ENCODE data around the gene LPAR2.
"Not testable (repeated sequence)": the region's sequence is repeated elsewhere in the genome, so short reads cannot be mapped to it uniquely, and the experiment has no call there.

The LPAR2 gene

GRCh38 chr19:19630062-19630414 is 2.0 kb upstream of the LPAR2 start:
- no peak for DNase-seq

GRCh38 chr19:19628501-19629134 is 598 bp upstream of the LPAR2 start:
- no peak for DNase-seq

DNA sequence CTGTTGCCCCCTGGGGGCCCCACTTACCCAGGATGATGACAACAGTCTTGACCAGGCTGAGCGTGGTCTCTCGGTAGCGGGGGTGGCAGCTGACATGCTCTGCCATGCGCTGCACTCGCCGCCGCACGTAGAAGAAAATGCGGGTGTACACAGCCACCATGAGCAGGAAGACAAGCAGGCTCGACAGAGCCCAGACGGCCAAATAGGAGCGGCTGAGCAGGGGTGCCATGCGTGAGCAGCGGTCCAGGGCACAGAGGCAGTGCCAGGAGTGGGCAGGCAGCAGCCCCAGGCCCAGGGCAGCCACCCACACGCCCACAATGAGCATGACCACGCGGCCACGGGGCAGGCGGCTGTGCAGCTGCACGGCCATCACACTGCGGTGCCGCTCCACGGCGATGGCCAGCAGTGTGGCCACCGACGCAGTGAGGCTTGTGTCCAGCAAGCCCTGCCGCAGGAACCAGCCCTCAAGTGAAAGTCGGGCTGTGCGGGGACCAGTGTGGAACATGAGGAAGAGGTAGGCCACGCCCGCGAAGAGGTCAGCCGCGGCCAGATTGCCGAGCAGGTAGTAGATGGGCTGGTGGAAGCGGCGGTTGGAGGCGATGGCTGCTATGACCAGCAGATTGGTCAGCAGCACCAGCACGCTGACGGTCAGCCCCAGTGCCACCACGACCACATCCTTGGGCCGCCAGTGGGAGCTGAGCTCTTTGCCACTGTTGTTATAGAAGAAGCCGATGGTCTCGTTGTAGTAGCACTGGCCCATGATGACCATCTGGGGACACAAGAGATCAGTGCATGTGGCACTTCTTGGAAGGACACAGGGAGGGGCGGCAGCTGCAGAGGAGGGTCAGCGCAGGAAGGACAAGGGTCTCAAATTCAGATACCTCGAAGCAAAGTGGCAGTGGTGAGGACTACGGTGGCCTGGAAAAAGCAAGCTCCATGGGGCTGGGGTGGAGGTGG is 1.2 kb downstream of the LPAR2 start:
- no peak for DNase-seq

- DNase-seq = no peak
Observed at GRCh38 chr19:19624032-19624570, 3.9 kb downstream of the LPAR2 start.

GRCh38 chr19:19623383-19623782 is 4.6 kb downstream of the LPAR2 start:
- no peak for DNase-seq

- DNase-seq = no peak
Observed at GRCh38 chr19:19619849-19620210, 8.2 kb downstream of the LPAR2 start.

DNA sequence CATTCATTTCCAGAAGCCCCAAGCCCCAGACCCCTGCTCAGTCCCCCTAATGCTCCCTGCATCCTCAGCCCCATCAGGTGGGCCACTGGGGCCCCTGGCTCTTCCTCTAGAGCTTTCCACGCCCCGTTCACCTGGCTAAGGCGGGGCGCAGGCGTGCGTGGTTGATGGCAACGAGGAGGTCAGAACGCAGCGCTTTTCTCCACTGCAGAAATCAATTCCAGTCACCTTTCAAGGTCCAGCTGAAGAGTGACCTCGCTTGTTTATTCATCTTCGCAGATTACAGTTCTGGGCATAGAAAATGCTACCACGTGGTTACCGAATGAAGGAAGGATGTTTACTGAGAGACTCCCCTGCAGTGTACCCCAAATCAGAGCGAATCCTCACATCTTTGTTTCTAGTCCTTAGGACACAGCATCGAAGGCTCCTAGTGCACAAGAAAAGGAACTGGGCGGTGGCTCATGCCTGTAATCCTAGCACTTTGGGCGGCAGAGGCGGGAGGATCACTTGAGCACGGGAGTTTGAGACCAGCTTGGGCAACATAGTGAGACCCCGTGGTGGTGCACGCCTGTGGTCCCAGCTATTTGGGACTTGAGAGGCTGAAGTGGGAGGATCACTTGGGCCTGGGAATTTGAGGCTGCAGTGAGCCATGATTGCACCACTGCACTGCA is 8.7 kb downstream of the LPAR2 start:
- DNase-seq = no peak

GRCh38 chr19:19618219-19619051 is 9.6 kb downstream of the LPAR2 start, which contains the start of gene PBX4:
Gene PBX4, minus strand, starts transcription at chr19:19618687. Its CDS starts 58 bp downstream, at chr19:19618629.
- peak; percentile 21 for DNase-seq

GRCh38 chr19:19615086-19615485 is 12.9 kb downstream of the LPAR2 start:
- DNase-seq = no peak

GRCh38 chr19:19613506-19613905 is 14.5 kb downstream of the LPAR2 start:
- no peak for DNase-seq

GRCh38 chr19:19610376-19611202 is 17.4 kb downstream of the LPAR2 start:
- DNase-seq = no peak

GRCh38 chr19:19606686-19607085 is 21.3 kb downstream of the LPAR2 start:
- not testable (repeated sequence) for DNase-seq

GRCh38 chr19:19606021-19606420 is 22.0 kb downstream of the LPAR2 start:
- DNase-seq = no peak

DNA sequence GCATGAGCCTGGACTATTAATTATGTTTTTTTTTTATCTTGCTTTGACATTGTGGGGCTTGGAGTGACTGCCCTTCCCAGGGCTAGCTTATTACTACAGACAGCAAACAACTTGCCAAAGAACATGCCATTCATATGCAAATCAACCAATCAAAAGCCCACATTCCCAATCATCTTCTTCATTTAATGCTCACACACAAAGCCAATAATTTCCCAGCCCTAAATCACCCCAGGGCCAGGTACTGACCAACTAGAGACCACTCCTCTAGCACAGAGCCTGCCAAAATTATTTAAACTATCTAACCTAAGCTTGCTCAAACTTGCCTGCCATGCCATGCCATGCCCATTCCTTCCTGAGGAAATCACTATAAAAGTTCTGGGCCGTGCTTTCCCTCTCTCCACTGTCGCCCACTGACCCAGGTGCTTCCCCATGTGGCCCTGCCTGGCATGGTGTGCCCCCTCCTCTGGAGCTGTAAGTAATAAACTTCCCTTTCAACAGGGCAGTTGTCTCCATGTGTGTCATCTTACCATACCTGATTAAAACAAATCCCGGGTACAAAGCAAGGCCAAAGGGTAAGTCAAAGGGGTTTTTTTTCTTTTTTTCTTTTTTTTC is 25.2 kb downstream of the LPAR2 start:
- no peak for DNase-seq

GRCh38 chr19:19602136-19602712 is 25.8 kb downstream of the LPAR2 start:
- no peak for DNase-seq

DNA sequence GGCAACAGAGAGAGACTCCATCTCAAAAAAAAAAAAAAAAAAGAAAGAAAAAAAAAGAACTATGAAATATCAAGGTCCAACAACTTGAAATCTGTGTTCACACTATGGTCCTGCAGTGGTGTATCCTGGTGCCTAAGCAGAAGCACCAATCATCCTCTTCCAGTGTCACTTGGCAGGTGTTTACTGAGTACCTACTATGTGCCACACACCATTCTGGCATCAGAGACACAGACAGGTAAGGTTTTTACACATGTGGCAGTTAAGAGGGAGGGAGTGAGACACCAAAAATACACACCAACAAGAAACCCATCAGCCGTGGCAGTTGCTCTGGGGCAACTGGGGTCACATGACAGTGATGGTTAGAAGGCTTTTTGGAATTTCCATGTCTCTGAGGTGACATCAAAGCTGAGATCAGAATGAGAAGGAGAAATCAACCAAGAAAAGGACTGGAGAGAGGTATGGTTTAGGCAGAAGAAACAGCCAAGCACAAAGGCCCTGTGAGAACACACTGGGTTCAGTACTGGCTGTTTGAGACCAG is 27.2 kb downstream of the LPAR2 start:
- DNase-seq = no peak

- DNase-seq = not testable (repeated sequence)
Observed at GRCh38 chr19:19598728-19599451, 29.1 kb downstream of the LPAR2 start.

DNA sequence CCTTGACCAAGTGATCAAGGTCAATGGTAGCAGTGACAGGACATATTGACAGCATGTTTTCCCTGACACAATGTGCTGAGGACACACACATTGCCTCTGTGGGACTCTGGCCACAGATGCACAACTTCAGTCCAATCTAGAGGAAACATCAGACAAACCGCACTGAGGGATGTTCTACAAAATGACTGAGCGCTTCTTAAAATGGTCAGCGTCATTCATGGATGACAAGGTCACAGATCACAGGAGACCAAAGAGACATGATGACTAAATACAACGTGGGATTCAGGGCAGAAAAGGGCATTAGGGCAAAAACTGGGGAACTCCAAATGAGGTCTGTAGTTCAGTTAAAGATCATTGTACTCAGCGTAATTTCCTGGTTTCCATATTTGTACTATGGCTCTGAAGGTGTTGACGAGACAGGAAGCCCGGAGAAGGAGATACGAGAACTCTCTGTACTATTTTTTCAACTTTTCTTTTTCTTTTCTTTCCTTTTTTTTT is 30.2 kb downstream of the LPAR2 start:
- no peak for DNase-seq

GRCh38 chr19:19595171-19595701 is 32.8 kb downstream of the LPAR2 start:
- no peak for DNase-seq
